Inflammatory macrophage treated with lipopolysaccharide for 1 hour (primary cell): ENCODE measurements around the gene BLCAP.
"Not testable (repeated sequence)": the region's sequence is repeated elsewhere in the genome, so short reads cannot be mapped to it uniquely, and the experiment has no call there.

Source experiments
- DNase-seq, 2 donors: peaks; one replicate each; pipeline ENCODE4 v3.0.0-alpha.2; 2020 to 2022

BLCAP gene

GRCh38 chr20:37556538-37556937, 28.9 kb upstream of the BLCAP start:
- no peak for DNase-seq

GRCh38 chr20:37554721-37555298, 27.1 kb upstream of the BLCAP start:
- not testable (repeated sequence) for DNase-seq

DNA sequence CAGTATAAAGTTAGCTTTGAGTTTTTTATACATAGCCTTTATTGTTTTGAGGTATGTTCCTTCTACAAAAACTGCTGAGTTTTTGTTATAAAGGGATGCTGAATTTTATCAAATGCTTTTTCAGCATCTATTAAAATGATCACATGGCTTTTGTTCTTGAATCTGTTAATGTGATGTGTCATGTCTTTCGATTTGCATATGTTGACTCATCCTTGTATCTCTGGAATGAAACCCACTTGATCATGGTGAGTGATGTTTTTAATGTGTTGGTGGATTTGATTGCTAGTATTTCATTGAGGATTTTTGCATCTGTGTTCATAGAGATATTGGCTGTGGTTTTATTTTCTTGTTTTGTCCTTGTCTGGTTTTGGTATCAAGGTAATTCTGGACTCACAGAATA, 24.7 kb upstream of the BLCAP start:
- DNase-seq, result peak in 1 of 2 donors; percentile 20

DNA sequence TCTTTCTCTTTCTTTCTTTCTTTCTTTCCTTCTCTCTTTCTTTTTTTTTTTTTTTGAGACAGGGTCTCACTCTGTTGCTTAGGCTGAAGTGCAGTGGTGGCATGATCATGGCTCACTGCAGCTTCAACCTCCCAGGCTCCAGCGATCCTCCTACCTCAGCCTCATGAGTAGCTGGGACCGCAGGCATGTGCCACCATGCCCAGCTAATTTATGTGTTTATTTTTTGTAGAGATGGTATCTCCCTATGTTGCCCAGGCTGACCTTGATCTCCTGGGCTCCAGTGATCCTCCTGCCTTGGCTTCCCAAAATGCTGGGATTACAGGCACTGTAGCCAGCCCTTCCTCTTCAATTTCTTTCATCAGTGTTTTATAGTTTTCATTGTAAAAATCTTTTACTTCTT, 24.0 kb upstream of the BLCAP start:
- not testable (repeated sequence) for DNase-seq

GRCh38 chr20:37550101-37550920, 22.6 kb upstream of the BLCAP start:
- not testable (repeated sequence) for DNase-seq

- no peak for DNase-seq
Measured at GRCh38 chr20:37547912-37548311, 20.2 kb upstream of the BLCAP start.

DNA sequence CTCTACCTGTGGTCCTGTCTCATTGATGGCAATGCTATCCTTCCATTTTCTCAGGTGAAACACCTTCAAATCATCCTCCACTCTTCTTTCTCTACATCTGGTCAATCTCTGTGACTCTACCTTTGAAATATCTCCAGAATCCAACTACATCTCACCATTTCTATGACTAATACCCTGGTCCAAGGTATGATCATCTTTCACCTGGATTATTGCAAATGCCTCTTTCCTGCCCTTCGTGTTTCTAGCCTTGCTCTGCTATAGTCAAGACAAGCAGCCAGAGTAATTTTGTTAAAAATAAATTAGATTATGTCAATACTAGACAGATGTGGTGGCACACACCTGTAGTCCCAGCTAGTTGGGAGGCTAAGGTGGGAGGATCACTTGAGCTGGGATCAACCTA, 17.8 kb upstream of the BLCAP start:
- no peak for DNase-seq

DNA sequence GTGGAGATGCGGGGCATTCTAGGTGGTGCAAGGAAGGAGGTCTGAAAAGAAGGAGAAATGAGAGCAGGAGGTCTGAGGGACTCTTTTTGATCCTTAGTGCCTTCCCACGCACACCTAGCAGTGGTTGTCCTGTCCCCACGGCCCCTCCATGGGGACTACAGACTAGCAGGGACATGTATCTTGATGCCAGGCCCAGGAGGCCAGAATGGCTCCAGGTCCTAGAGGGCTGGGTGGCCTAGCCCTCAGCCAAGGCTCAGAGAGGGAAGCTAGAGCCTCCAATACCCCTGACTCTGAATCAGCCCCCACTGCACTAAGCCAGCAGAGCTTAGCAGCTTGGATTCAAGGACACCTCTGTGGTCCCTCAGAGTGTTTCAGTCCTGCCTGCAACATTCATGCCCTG, 16.7 kb upstream of the BLCAP start:
- DNase-seq, result no peak

DNA sequence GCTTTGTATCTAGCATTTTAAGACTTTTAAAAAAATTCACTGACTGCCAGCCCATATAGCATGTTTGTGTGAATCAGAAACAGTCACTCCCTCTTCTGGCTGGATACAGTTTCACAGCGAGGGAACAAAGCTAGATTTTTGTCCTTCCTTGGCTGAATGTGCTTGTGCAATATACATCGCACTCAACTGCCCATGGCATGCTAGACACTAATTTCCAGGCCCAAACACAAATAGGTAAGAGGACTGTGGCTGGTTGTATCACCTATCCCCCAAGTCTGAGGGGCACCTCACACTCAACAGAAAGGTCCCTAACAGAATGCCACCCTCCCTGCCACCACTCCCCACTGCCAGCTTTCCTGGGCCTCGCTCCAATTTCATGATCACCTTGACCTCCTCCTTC, 16.2 kb upstream of the BLCAP start:
- DNase-seq, result peak in 1 of 2 donors; percentile 18

GRCh38 chr20:37542281-37542680, 14.6 kb upstream of the BLCAP start:
- DNase-seq, result no peak

GRCh38 chr20:37541326-37541725, 13.7 kb upstream of the BLCAP start:
- DNase-seq, result no peak

GRCh38 chr20:37540838-37541237, 13.2 kb upstream of the BLCAP start:
- not testable (repeated sequence) for DNase-seq

GRCh38 chr20:37540001-37540400, 12.3 kb upstream of the BLCAP start:
- DNase-seq, result no peak

GRCh38 chr20:37539424-37539823, 11.7 kb upstream of the BLCAP start:
- no peak for DNase-seq

- DNase-seq, result peak; percentile 20 to 31
Measured at GRCh38 chr20:37538003-37538402, 10.3 kb upstream of the BLCAP start.

GRCh38 chr20:37537505-37537904, 9.8 kb upstream of the BLCAP start:
- DNase-seq, result no peak

- DNase-seq, result no peak
Measured at GRCh38 chr20:37535443-37536132, 7.9 kb upstream of the BLCAP start.

DNA sequence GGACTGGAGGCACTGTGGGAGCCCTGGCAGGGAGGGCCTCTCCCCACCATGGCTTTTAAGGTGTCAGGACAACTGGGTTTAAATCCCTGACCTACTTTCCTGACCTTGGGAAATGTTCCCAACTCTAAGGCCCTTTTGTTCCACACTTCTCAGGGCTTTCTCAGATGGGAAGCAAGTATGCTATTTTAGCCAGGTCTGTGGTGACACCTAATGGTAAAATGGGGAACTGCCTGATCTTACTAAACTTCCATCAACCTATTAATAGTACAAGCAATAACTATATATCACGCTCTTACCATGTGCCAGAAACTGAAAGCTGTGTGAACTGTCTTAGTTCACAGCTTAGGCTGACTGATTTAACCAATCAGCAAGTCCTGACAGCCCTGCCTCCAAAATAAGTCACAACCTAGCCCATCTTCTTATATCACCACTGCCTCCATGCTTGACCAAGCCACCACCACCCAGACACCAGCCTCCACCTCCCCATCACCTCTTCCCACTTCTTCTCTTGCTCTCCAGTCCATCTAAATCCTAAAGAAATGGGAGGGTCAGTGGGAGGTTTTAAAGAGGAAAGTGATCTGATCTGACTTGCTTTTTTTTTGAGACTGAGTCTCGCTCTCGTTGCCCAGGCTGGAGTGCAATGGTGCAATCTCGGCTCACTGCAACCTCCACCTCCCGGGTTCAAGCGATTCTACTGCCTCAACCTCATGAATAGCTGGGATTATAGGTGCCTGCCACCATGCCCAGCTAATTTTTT, 6.9 kb upstream of the BLCAP start:
- peak; percentile 85 to 99 for DNase-seq

DNA sequence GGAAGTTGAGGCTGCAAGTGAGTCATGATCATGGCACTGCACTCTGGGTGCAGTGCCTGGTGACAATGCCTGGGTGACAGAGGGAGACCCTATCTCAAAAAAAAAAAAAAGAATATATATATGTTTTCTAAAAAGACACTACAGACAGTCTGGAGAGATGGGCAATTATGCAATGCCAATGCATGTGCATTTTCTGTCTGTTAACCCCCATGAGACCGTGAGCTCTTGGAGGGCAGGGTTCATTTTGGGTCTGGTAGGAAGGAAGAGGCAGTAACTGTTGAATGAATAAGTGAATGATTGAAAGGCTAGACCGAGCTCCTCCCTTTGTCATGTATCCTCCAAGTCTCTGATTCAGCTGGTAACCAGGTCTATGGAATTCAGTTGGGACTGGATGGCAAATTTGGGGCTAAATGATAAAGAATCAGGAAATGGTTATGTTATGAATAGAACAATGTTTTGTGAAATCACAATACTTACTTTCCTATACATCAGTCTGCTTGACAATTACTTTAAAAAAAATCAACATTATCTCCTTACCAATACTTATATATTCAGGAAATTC, 5.6 kb upstream of the BLCAP start:
- no peak for DNase-seq

- DNase-seq, result no peak
Measured at GRCh38 chr20:37531856-37532255, 4.2 kb upstream of the BLCAP start.

DNA sequence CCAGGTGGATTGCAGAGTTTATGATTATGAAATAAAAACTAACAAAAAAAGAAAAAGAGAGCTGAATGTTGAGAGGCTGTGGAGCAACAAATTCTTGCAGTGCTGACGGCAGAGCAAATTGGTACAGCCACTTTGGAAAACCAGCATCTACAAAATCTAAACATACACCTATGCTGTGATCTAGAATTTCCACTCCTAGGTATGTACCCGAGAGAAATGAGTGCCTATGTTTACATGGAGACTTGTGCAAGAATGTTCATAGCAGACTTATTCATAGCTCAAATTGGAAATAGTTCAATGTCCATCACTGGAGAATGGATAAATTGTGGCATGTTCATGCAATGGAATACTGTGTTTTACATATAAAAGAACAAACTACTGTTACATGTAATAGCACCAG, 3.0 kb upstream of the BLCAP start:
- no peak for DNase-seq

DNA sequence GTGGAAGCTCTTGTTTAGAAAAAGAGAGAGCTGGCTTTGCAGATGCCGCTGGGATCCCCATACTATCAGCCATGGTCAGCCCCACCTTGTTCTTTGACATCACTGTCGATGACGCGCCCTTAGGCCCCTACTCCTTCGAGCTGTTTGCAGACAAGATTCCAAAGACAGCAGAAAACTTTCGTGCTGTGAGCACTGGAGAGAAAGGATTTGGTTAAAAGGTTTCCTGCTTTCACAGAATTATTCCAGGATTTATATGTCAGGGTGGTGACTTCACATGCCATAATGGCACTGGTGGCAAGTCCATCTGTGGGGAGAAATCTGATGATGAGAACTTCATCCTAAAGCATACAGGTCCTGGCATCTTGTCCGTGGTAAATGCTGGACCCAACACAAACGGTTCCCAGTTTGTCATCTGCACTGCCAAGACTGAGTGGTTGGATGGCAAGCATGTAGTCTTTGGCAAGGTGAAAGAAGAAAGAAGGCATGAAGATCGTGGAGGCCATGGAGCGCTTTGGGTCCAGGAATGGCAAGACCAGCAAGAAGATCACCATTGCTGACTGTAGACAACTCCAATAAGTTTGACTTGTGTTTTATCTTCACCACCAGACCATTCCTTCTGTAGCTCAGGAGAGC, 2.4 kb upstream of the BLCAP start:
- no peak for DNase-seq
